Heart left ventricle (tissue), 16 donors: ENCODE measurements around the gene SPSB4. TPM values are rescaled to one million over a fixed set of nuclear protein-coding genes. Genes with fewer than 3 reads are reported as not detected.

Source experiments
- ATAC-seq, 4 donors: fragments of 200-7000 bp; cut with Tn5 transposase; one replicate each; pipeline ENCODE4 v1.9.1; 2020 to 2022; ENCODE audit warnings: moderate library complexity in 4 of 4, mild to moderate bottlenecking in 3 of 4, moderate number of reproducible peaks in 1 of 4
- DNase-seq, 5 donors: peaks; one replicate each; pipeline ENCODE4 v3.0.0-alpha.2; 2020
- H3K27ac ChIP-seq, 12 donors: fragments of 200-600 bp; sonication (generic) in 4 of 12; one replicate each; pipeline versions ENCODE4 v1.5.0 to v1.8.0; 2016 to 2022; ENCODE audit warnings: mild to moderate bottlenecking in 2 of 12
- H3K27me3 ChIP-seq, 9 donors: fragments of 200-600 bp; sonication (generic) in 2 of 9; one replicate each; pipeline versions ENCODE4 v1.5.1 to v1.8.0; 2016 to 2022; ENCODE audit warnings: mild to moderate bottlenecking in 3 of 9
- H3K36me3 ChIP-seq, 9 donors: fragments of 200-600 bp; sonication (generic) in 2 of 9; one replicate each; pipeline versions ENCODE4 v1.5.0 to v1.8.0; 2018 to 2022; ENCODE audit warnings: mild to moderate bottlenecking in 2 of 9
- H3K4me1 ChIP-seq, 12 donors: fragments of 200-600 bp; sonication (generic) in 4 of 12; one replicate each; pipeline versions ENCODE4 v1.5.0 to v1.8.0; 2016 to 2022; ENCODE audit warnings: mild to moderate bottlenecking in 3 of 12
- H3K4me3 ChIP-seq, 12 donors: fragments of 200-600 bp; sonication (generic) in 4 of 12; one replicate each; pipeline versions ENCODE4 v1.5.0 to v1.8.0; 2017 to 2022; ENCODE audit warnings: mild to moderate bottlenecking in 9 of 12, moderate library complexity in 4 of 12
- H3K9me3 ChIP-seq, 12 donors: fragments of 200-600 bp; sonication (generic) in 4 of 12; one replicate each; pipeline versions ENCODE4 v1.5.0 to v1.8.0; 2016 to 2022; ENCODE audit warnings: mild to moderate bottlenecking in 1 of 12
- CTCF ChIP-seq, 12 donors: fragments of 200-600 bp; sonication (generic) in 4 of 12; IDR thresholded peaks; one replicate each; pipeline versions ENCODE4 v1.5.0 to v1.8.0; 2018 to 2022; ENCODE audit warnings: antibody characterized with exemption in 12 of 12, mild to moderate bottlenecking in 5 of 12
- POLR2A ChIP-seq, 2 donors: fragments of 450-650 bp; IDR thresholded peaks; one replicate each; pipeline ENCODE4 v1.6.1; 2017; ENCODE audit warnings: antibody characterized with exemption in 2 of 2, mild to moderate bottlenecking in 2 of 2, moderate library complexity in 2 of 2
- WGBS, 4 donors: extraction: QIAGEN DNeasy Blood & Tissue Kit in 2 of 4; methylation state at CpG; one replicate each; pipeline versions ENCODE4 v1.1.5 to v1.1.7; 2013 to 2018; 5-methylcytosine and 5-hydroxymethylcytosine counted together
- intact Hi-C, 10 donors: fragments of 100-400 bp; cut with DNase I; formaldehyde crosslinking; loops; one replicate each; pipeline versions ENCODE4 v1.11.1 to v1.14.2; 2022
- polyA plus RNA-seq, 2 donors: library from polyadenylated mRNA; stranded (reverse); fragments of 200-250 nt; gene quantifications; one replicate each; pipeline ENCODE4 v1.2.3, GENCODE V29; 2013
- total RNA-seq, 9 donors: library from RNA; depleted of rRNA in 2 of 9; stranded (reverse); fragments of >200 nt in 2 of 9; fragmentation: NEBNext Ultra II Directional in 3 of 9; extraction: Animal tissue kit (Norgen Biotek cat#: 25700) in 3 of 9; gene quantifications; one replicate each; pipeline versions ENCODE4 v1.1.0 to v1.2.4, GENCODE V29; 2016 to 2023
- donor health status: ischemic (EF 13 %, LVEDD 7.1; RV severe dilation, severe dysfunction).
- donor health status: healthy with polysubstance abuse.
- donor health status: DM: no; HTN: yes; CAD: no.
- donor health status: DM: no; HTN: no; CAD: no.
- donor health status: ischemic (EF 25% LVEDD 6.9; RV normal size, moderate dysfunction).
- donor health status: ischemic (EF 25% LVEDD 5.7; RV mildly dilated, moderate dysfunction).
- donor health status: healthy.
- donor health status: DM: yes; HTN: yes; CAD: no.
- donor health status: ischemic (EF 35%, LVEDD 5.7; RV mildly dilated, moderate dysfunction).
- donor health status: nonischemic (EF 11% LVEDD 7.7; RV severe dilation, severe dysfunction).
- donor health status: DM: yes; HTN: yes; CAD: no.
- donor health status: PGD.
- donor health status: ischemic (EF 29% LVEDD 5.4; RV normal size, mild dysfunction).
- donor health status: nonischemic (EF 23%, LVEDD 6.1; RV moderate dilation, normal function).

The SPSB4 gene
- total and polyA plus RNA-seq, 11 donors: 3.3 to 11.1 (median 4.8) TPM

DNA sequence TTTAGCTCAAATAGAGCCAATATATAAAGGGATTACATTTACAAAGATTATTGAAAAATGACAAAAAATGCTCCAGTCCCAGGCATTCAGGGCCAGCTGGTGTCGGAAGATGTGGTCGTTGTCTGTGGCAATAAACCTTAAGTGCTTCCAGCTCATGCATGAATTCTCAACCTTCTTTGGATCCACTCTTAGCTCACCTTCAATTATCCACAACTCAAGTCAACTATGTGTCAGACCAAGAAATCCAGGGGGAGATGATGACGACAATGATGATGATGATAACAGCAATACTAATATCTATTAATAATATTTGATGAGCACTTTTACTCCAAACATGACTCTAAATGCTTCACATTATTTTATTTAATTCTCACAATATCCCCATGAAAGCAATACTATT lies 126.9 kb downstream of the SPSB4 start:
- intact Hi-C loops: no loop called here
- Histone ChIP-seq H3K4me3 (no peak overlapping the region), H3K27ac (no peak overlapping the region), H3K9me3 (peaks cover 0 to 12% (median 2%) of the 10 kb centered on the region in 12 donors), H3K4me1 (no peaks in the 10 kb centered on the region), H3K36me3 (no peaks in the 10 kb centered on the region), H3K27me3 (no peaks in the 10 kb centered on the region)
- TF ChIP-seq CTCF (IDR thresholded peaks at IDR 0.05) (no peak), POLR2A (IDR thresholded peaks at IDR 0.05) (no peak)
- 84 to 91% (median 90%) methylated on average over 3 of the region's 3 CpGs for WGBS, 4 donors
- no peak for ATAC-seq
- DNase-seq: no peak

DNA sequence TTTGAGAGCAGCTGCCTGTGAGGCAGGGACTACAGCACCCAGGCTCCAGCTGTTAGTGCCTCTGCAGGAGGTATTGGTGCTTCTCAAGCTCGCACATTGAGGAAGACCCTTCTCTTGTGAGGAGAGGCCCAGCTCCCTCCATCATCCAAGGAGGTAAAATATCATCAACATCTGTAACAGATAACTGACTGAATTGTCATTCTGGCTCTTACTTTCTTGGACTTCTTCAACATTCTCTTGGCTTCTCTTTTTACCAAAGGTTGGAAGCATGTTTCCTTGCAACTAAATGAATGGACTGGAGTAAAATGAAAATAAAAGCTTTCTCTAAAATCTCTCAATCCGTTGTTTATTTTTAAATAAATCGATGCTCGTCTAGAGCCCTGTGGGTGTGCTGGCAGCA lies 127.4 kb downstream of the SPSB4 start:
- no peak for TF ChIP-seq POLR2A (IDR thresholded peaks at IDR 0.05)
- TF ChIP-seq CTCF (IDR thresholded peaks at IDR 0.05): no peak
- DNase-seq (no peak), ATAC-seq (no peak)
- Histone ChIP-seq H3K4me3 (no peak overlapping the region), H3K36me3 (no peaks in the 10 kb centered on the region), H3K9me3 (peaks cover 0 to 12% (median 2%) of the 10 kb centered on the region in 12 donors), H3K27me3 (no peaks in the 10 kb centered on the region), H3K27ac (no peak overlapping the region), H3K4me1 (no peaks in the 10 kb centered on the region)
- 60 to 88% (median 82%) methylated on average over 3 to 4 of the region's 4 CpGs for WGBS, 4 donors
- intact Hi-C loops: no loop called here

DNA sequence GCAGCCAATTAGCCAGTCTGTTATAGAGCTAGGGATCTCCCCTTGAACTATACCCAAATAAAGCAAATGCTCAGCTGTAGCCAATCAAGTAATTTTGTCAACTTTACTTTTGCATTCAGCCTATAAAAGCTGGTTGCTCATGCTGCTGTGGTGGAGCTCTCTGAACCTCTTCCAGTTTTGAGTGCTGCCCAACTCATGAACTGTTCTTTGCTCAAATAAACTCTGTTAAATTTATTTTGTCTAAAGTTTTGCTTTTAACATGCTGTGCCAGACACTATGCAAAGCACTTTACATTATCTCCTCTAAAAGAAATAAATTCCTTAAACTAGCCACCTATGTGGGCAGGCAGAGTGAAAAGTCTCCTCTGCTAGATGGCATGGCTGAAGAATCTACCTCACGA lies 128.8 kb downstream of the SPSB4 start:
- DNase-seq (no peak), ATAC-seq (no peak)
- TF ChIP-seq POLR2A (IDR thresholded peaks at IDR 0.05) (no peak), CTCF (IDR thresholded peaks at IDR 0.05) (no peak)
- Histone ChIP-seq H3K36me3 (no peaks in the 10 kb centered on the region), H3K4me1 (no peaks in the 10 kb centered on the region), H3K27ac (no peak overlapping the region), H3K4me3 (no peak overlapping the region), H3K27me3 (no peaks in the 10 kb centered on the region), H3K9me3 (peaks cover 0 to 12% (median 2%) of the 10 kb centered on the region in 12 donors)
- intact Hi-C loops: no loop called here
- 91 to 94% (median 92%) methylated on average over 1 of the region's 1 CpG for WGBS, 4 donors

- no peaks in the 10 kb centered on the region for H3K4me1 ChIP-seq
- no peak for TF ChIP-seq POLR2A (IDR thresholded peaks at IDR 0.05)
- TF ChIP-seq CTCF (IDR thresholded peaks at IDR 0.05): no peak
- H3K27ac ChIP-seq: no peak overlapping the region
- peaks cover 0 to 12% (median 2%) of the 10 kb centered on the region in 12 donors for H3K9me3 ChIP-seq
- no peaks in the 10 kb centered on the region for H3K27me3 ChIP-seq
- no peak overlapping the region for H3K4me3 ChIP-seq
- ATAC-seq (no peak), DNase-seq (no peak)
- 74 to 89% (median 77%) methylated on average over 4 of the region's 4 CpGs for WGBS, 4 donors
- intact Hi-C loops: no loop called here
- H3K36me3 ChIP-seq: no peaks in the 10 kb centered on the region
Observed at GRCh38 chr3:141181196-141181595, 130.0 kb downstream of the SPSB4 start.
